ENCODE measurements around the gene VPS13D. TPM values are rescaled to one million over a fixed set of nuclear protein-coding genes. Genes with fewer than 3 reads are reported as not detected.

VPS13D gene
- total RNA-seq, 1 experiment from 2014 or later = 33.1 TPM

DNA sequence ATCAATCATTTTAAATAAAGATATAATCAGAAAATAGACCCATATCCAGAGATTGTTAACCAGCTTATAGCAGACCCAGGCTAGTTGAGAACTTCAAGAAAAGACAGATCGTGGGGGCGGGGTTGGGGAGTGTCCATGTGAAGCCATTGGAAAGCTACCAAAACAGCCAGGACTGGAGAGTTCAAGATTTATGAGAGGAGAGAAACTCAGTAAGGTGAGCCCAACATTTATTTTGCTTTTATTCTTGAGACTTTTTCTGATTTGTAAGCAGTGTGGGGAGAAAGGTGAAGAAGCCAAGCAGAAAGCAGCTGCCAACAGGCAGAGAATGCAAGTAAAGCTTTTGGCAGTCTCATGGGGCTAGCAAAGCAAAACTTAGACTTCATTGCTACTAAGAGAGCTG, 179.9 kb downstream of the VPS13D start:
- no TSS peak for BruUV-seq (replicated peaks)
- DNase-seq (ENCODE audit: low read depth, low spot score) (no peak), ATAC-seq (no peak)
- Histone ChIP-seq H3K27ac (ENCODE audit: low read length) (peak overlapping the region; percentile 19; the same call in 1 of the 2 replicates), H3K36me3 (ENCODE audit: control insufficient read depth, insufficient read depth, low read length) (no peaks in the 10 kb centered on the region; the same call in 1 of the 2 replicates), H3K27me3 (ENCODE audit: control insufficient read depth, insufficient read depth, low read length) (no peaks in the 10 kb centered on the region), H3K9me3 (ENCODE audit: control insufficient read depth, insufficient read depth, low read depth, low read length) (peaks cover 17% of the 10 kb centered on the region; the same call in 1 of the 2 replicates), H3K4me1 (ENCODE audit: control insufficient read depth, insufficient read depth, low read length) (peaks cover 7% of the 10 kb centered on the region; the same call in 1 of the 2 replicates), H3K4me3 (ENCODE audit: low read depth in 2 of 2, low read length in 2 of 2) (no peak overlapping the region)
- ChIA-PET POLR2A (interaction anchor here (0.5 kb wide), 1 partner anchor 1032 kb away, joined by 4 read pairs; no protein-coding TSS in a partner anchor), CTCF (interaction anchor here (0.5 kb wide), 1 partner anchor 13 kb away, joined by 10 read pairs; no protein-coding TSS in a partner anchor)
- intact Hi-C loops (cut with micrococcal nuclease; ENCODE audit: unreplicated experiment) = no loop called here
- TF ChIP-seq SIN3A (IDR thresholded peaks at IDR 0.05; ENCODE audit: borderline replicate concordance, insufficient read depth, low read depth, low read length) (no peak), POLR2AphosphoS5 (IDR thresholded peaks at IDR 0.05; ENCODE audit: low read depth, low read length) (no peak), TCF7L2 (IDR thresholded peaks at IDR 0.05; ENCODE audit: low read depth, low read length) (no peak)
- TF ChIP-seq, protein P1, sequence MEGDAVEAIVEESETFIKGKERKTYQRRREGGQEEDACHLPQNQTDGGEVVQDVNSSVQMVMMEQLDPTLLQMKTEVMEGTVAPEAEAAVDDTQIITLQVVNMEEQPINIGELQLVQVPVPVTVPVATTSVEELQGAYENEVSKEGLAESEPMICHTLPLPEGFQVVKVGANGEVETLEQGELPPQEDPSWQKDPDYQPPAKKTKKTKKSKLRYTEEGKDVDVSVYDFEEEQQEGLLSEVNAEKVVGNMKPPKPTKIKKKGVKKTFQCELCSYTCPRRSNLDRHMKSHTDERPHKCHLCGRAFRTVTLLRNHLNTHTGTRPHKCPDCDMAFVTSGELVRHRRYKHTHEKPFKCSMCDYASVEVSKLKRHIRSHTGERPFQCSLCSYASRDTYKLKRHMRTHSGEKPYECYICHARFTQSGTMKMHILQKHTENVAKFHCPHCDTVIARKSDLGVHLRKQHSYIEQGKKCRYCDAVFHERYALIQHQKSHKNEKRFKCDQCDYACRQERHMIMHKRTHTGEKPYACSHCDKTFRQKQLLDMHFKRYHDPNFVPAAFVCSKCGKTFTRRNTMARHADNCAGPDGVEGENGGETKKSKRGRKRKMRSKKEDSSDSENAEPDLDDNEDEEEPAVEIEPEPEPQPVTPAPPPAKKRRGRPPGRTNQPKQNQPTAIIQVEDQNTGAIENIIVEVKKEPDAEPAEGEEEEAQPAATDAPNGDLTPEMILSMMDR (IDR thresholded peaks at IDR 0.05) = no peak
- TF ChIP-seq, protein P2, sequence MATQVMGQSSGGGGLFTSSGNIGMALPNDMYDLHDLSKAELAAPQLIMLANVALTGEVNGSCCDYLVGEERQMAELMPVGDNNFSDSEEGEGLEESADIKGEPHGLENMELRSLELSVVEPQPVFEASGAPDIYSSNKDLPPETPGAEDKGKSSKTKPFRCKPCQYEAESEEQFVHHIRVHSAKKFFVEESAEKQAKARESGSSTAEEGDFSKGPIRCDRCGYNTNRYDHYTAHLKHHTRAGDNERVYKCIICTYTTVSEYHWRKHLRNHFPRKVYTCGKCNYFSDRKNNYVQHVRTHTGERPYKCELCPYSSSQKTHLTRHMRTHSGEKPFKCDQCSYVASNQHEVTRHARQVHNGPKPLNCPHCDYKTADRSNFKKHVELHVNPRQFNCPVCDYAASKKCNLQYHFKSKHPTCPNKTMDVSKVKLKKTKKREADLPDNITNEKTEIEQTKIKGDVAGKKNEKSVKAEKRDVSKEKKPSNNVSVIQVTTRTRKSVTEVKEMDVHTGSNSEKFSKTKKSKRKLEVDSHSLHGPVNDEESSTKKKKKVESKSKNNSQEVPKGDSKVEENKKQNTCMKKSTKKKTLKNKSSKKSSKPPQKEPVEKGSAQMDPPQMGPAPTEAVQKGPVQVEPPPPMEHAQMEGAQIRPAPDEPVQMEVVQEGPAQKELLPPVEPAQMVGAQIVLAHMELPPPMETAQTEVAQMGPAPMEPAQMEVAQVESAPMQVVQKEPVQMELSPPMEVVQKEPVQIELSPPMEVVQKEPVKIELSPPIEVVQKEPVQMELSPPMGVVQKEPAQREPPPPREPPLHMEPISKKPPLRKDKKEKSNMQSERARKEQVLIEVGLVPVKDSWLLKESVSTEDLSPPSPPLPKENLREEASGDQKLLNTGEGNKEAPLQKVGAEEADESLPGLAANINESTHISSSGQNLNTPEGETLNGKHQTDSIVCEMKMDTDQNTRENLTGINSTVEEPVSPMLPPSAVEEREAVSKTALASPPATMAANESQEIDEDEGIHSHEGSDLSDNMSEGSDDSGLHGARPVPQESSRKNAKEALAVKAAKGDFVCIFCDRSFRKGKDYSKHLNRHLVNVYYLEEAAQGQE (IDR thresholded peaks at IDR 0.05; ENCODE audit: insufficient read depth in 1 of 2, low read depth in 2 of 2, low read length in 1 of 2) = no peak
- in situ Hi-C loops (cut with HindIII; ENCODE audit: low pct_unique_long_range_greater_than_20kb, low sequenced_read_pairs) = no loop called here

DNA sequence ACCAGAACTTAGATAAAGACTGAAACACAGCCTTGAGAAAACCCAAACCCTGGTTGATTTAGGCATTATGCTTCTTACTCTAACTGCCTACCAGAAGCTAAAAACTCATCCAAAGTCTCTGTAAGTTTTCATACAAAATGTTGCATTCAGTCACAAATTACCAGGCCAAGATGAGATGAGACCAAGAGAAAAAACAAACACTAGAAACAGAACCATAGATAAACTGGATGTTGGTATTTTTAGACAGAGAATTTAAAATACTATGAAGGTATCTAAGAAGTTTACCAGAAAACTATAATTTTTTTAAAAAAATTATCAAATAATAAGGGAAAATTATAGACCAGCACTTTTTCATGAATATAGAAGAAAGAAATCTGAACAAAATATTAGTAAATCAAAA, 180.5 kb downstream of the VPS13D start:
- BruUV-seq (replicated peaks) = no TSS peak
- peaks cover 7% of the 10 kb centered on the region; the same call in 1 of the 2 replicates for H3K4me1 ChIP-seq (ENCODE audit: control insufficient read depth, insufficient read depth, low read length)
- TF ChIP-seq TCF7L2 (IDR thresholded peaks at IDR 0.05; ENCODE audit: low read depth, low read length) (no peak), POLR2AphosphoS5 (IDR thresholded peaks at IDR 0.05; ENCODE audit: low read depth, low read length) (no peak), SIN3A (IDR thresholded peaks at IDR 0.05; ENCODE audit: borderline replicate concordance, insufficient read depth, low read depth, low read length) (no peak)
- TF ChIP-seq, protein P2 (IDR thresholded peaks at IDR 0.05; ENCODE audit: insufficient read depth in 1 of 2, low read depth in 2 of 2, low read length in 1 of 2) = no peak
- TF ChIP-seq, protein P1 (IDR thresholded peaks at IDR 0.05) = no peak
- no peaks in the 10 kb centered on the region; the same call in 1 of the 2 replicates for H3K36me3 ChIP-seq (ENCODE audit: control insufficient read depth, insufficient read depth, low read length)
- in situ Hi-C loops (cut with HindIII; ENCODE audit: low pct_unique_long_range_greater_than_20kb, low sequenced_read_pairs) = no loop called here
- H3K9me3 ChIP-seq (ENCODE audit: control insufficient read depth, insufficient read depth, low read depth, low read length) = peaks cover 17% of the 10 kb centered on the region; the same call in 1 of the 2 replicates
- H3K27ac ChIP-seq (ENCODE audit: low read length) = no peak overlapping the region
- intact Hi-C loops (cut with micrococcal nuclease; ENCODE audit: unreplicated experiment) = no loop called here
- DNase-seq (ENCODE audit: low read depth, low spot score) (no peak), ATAC-seq (no peak)
- H3K4me3 ChIP-seq (ENCODE audit: low read depth in 2 of 2, low read length in 2 of 2) = no peak overlapping the region
- ChIA-PET POLR2A (no interaction called here), CTCF (no interaction called here)
- no peaks in the 10 kb centered on the region for H3K27me3 ChIP-seq (ENCODE audit: control insufficient read depth, insufficient read depth, low read length)

Data from Panc1 (cell line).